Stimulated activated CD8-positive, alpha-beta memory T cell treated with anti-CD3 and anti-CD28 coated beads, Interleukin-12 subunit alpha, Interleukin-12 subunit beta, amount 100 ng/mL, for 24 hours (primary cell): ENCODE data around the gene SLC43A3.
"Not testable (repeated sequence)": the region's sequence is repeated elsewhere in the genome, so short reads cannot be mapped to it uniquely, and the experiment has no call there.

Experiments used
- DNase-seq: peaks from one replicate; pipeline ENCODE4 v3.0.0-alpha.2; 2020; ENCODE audit errors: extremely low read depth

The SLC43A3 gene

DNA sequence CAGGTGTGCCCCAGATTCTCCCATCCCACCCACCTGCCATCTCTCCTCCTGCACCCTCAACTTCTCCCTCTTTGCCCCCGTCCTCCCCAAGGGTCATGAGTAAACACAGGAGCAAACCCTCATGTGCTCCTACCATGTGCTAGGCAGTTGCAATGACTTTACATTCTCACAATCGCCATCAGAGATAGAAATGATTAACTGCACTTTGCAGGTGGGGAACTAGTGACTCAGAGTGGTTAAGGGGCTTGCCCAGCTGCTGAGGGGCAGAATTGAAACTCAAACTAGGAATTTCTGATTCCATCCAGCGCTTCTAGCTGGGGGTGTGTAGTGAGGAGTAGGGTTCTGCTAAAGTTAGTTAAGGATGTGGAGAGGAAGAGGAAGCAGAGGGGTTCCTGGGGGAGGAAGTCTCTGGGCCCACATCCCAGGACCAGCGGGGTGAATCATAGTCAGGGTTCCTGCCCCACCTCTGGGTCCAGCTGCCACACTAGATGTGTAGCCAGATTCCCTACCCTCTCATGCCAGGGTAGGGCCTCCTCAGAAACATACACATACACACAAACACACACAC is 20.5 kb downstream of the SLC43A3 start:
- DNase-seq = no peak

DNA sequence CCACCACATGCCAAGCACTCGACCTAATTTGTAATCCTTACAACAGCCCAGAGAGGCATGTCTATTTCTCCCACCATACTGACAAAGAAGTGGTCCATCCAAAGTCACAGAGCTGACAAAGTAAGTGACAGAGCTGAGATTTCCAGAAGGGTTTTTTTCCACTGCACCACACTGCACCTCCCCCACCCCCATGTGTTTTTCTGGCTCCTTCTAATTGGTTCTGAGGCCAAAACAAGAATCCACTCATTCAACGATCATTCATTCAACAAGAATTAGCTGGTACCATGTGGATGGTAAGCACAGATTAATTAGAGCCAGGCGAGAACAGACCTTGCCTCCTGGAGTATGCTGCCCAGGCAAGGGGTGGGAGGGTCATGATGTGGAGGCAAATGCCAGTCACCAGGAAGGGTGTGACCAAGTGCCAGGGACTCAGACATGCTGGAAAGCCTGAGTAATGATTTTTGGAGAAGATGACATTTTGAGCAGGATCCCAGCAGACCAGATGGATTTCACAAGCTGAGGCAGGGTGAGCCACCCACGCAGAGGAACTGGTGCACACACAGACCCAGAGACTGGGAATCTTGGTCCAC is 21.6 kb downstream of the SLC43A3 start:
- DNase-seq = no peak

DNA sequence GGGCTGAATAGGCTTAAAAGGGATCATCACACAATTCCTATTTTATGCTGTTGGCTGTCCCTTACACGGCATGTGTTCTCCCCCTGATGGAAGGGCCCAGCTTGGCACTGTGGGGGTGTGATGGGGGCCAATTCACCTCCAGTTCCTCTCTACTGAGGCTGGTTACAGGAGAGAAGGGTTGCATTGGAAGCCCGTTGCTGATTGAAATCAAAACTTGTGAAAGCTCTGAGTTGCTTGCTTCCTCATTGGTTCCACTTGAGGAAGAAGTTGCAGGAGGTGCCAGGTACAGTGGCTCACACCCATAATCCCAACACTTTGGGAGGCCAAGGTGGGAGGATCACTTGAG is 23.1 kb downstream of the SLC43A3 start:
- no peak for DNase-seq

DNA sequence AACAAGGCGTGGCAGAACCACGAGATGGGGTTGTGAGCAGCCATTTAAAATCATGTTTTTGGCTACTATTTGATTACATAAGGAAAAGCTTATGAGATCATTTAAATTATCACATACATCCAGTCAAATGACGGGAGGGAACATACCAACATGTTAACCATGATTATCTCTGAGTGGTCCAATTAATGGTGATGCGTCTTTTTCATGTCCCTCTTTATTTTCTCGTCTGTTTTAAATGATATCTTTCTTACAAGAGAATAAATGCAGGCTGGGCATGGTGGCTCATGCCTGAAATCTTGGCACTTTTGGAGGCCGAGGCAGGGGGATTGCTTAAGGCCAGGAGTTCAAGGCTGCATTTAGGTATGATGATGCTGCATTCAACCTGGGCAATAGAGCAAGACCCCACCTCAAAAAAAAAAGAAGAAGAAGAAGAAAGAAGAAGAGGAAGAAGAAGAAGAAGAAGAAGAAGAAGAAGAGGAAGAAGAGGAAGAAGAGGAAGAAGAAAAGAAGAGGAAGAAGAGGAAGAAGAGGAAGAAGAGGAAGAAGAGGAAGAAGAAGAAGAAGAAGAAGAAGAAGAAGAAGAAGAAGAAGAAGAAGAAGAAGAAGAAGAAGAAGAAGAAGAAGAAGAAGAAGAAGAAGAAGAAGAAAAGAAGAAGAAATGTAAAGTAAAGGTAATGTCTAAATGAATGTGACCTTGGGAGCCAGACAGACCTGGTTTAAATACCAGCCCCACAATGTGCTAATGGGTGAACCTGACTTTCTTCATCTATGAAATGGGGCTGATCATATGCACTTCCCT is 23.7 kb downstream of the SLC43A3 start:
- not testable (repeated sequence) for DNase-seq

DNA sequence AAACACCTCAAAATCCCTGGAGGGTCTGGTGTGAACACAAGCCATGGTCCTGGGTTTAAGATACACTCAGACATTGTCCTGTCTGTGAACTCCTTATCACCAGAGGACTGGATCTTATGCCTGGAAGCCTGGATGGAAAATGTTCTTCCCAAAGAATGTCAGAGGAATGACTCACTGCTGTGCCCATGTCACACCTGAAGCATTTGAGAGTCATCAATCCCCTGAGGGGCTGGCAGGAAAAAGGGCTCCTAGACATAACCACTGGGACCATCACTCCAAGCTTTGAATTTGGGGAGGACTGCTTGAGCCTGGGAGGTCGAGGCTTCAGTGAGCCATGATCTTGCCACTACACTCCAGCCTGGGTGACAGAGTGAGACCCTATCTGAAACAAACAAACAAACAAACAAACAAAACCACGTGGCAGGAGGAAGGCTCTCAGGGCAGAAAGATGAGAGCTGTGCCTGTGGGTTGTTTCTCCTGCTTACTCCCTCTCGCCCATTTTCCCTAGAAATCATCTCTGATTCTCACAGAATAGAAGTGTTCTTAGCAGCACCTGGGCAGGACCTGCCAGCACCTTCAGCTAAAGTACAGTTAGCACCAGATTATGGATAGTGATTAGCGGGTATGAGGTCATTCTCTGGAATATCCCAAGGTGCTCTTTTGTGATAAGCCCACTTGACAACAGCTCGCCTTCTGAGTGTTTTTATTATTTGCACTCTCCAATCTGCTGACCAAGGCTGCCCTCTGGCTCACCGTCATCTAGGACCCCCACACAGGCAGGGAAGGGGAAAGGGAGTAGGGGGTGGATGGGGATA is 24.5 kb downstream of the SLC43A3 start:
- no peak for DNase-seq

DNA sequence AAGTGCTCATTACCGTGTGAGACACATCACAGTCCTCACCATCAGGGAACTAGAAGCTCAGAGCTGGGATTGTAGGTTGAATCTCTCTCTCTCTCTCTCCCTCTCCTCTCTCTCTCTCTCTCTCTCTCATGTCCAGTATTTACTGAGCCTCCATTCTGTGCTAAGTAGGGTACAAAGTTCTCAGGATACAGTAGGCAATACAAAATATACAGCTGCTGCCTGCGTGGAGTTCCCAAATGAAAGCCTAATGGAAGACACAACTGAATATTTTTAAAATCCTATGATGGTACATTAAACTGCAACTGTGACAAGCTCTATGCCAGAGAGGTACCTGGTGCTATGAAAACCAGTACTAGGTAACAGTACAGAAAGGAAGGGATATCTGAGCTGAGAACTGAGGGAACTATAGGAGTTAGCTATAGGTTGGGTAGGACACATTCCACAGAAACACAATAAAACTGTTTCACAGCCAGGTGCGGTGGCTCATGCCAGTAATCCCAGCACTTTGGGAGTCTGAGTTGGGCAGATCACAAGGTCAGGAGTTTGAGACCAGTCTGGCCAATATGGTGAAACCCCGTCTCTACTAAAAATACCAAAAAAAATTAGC is 26.8 kb downstream of the SLC43A3 start:
- no peak for DNase-seq

DNA sequence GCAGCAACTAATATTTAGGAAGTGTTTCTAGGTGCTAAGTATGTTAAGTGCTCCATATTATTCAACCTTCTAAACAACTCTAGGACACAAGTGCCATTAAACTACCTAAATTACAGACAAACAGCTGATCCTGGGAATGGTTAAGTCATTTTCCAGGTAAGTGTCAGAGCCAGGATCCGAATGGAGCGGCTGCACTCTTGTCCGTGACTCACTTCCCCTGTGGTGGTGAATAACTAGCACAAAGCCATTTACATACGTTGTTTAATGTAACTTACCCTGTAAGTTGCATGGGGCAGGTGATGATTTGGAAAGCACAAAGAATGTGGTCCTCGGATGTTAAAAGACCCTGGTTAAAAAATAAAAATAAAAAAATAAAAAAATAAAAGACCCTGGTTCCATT is 27.7 kb downstream of the SLC43A3 start:
- DNase-seq = no peak

DNA sequence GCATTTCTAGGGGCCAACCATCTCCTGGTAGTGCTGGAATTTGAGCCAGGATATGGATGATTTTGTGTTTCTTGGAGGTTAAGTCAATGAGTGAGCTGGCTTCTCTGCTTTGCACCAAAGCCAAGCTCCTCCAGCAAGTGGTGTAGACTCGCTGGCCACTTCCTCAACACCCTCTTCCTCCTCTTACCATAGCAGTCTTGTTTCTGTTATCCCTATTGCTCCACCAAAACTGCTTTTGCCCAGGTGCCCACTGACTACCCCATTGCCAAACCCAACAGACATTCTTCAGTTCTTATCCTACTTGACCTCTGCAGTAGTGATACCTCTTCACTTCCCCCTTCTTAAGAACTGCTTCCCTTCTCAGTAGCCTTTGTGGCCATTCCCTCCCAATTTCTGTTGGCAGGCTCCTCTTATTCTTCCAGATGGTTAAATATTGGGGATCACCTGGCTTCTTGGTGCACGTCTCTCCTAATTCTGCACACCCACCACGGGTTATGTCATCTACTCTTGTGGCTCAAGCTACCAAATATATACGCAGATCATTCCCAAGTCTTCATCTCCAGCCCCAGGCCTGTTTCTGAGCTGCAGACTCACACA is 29.4 kb downstream of the SLC43A3 start:
- DNase-seq = no peak

DNA sequence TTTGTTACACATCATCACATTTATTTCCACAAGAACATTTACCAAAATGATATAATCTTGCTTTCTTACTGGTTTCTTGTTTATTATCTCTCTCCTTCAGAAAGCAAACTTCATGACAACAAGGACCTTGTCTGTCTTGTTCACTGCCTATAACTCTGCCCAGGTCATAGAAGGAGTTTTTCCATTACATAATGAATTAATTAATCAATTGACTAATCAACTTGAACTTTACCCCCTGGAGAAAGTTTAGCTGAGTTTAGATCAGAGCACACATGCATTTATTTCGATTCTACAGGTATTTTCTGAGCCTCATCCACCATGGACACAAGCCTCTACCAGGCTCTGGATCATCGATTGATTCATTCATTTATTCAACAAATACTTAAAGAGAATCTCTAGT is 30.2 kb downstream of the SLC43A3 start:
- no peak for DNase-seq

DNA sequence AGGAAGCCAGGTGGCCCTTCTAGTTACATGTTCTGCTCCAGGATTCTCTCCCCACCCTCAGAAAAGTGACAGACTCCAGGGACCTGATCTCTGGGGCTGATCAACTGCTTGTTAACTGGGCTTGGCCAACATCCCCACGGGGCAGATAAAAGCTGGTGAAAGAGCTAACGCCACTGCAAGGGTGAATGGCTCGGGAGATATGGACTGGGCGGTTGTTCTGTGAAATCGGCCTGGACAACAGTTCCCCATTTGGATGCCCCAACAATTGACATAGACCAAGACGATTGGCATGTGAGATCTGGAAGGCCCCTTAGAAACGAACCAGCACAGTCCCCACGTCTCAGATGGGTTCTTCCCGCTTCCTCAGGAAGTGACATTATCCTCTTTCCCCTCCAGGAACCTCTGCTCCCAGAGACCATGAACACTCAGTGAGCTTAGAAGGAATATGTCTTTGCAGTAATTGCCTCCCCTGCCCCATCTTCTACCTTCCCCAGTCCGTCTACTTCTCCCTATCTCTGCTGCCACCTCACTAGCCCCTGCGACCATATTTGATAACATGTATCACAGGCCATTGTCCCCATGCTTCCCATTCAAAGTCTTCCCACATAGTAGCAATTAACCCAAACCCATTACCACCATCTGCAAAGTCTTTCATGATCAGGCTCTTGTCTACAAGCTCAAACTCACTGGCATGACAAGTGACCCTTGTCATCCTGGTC is 30.9 kb downstream of the SLC43A3 start:
- no peak for DNase-seq

DNA sequence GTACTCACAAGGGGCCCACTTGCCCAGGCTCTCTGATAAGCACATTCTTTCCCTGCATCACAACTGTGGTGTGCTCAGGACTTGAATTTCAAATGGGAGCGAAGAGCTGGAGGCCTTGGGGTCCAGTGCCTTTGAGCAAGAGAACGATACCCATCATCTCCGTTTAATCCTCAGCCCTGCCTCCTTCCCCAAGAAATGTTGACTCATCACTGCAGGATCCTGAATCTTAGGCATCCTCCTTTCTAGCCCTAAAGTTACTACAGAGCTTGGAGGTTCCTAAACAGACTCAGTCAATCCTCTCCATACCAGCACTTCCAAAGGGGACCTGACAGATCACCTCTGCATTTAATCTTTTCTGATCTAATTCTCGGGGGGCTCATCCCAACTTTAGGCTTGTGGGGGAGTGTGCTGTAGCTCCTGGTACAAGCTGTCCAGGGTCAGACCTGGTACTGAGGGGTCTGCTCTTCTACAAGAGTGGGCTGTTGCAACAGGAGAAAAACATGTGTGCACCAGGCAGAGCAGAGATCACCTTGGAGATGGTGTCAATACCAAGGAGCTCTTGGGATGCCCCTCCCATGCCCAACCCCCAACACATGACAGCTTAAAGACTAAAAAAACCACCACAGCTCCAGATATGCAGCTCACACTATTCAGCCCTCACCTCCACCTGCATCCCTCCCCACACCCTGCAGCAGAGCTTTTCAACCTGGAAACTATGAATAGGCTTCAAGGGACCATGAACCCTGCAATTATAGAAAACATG is 32.5 kb downstream of the SLC43A3 start:
- DNase-seq = no peak

DNA sequence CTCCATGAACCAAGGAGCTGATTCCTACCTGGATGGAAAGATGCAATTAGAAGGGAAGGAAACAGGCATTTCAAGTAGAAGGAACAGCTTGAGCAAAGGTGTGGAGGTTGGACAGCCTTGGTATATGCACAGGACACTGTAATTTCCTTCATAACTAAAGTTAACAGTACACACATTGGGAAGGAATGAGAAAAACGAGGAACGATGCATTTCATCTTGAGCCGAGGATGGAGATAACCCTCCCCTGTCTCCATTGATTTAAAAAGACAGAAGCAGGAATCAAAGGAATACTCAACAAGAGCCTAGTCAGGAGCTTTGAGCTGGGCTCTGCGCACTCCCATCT is 34.2 kb downstream of the SLC43A3 start:
- DNase-seq = no peak

DNA sequence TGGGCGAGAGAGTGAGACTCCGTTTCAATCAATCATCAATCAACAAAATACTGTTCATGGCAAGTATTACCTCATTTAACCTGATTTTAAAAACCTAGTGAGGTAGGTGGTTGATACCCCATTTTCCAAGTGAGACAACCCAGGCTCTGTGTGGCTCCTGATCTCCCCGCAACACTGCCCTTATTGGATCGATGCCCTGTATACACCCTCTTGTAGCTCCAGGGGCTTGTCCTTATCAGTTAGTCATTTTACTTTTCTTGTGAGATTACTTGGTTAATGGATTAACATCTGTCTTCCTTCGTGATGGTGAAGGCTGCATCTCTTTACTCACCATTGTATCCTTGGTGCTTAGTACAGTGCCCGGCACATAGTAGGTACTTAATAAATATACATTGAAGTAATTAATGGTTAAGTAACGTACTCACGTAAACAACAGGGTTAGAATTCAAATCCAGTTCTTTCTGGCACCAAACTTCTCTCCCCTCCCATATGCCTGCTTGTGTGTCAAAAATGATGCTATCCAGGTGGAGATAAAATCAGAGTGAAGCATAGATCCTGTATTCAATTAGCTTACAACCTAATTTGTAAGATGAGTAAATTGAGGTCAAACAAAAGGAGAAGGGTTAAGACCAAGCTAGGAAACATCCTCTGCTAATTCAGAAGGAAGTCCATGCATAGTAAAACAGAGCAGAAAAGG is 34.7 kb downstream of the SLC43A3 start:
- DNase-seq = no peak

DNA sequence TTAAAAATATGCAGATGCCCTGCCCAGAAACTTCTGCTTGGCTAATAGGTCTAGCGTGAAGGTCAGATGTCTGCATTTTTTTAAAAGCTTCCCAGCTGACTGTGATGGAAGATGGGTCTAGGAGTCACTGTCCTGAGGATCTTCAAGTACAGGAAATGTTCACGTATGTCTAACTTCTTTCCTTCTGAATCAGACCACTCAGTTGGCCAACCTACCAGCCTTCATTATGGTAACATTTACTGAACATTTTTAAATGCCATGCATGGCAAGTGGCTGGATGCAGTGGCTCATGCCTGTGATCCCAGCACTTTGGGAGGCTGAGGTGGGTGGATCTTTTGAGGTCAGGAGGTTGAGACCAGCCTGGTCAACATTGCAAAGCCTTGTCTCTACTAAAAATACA is 35.4 kb downstream of the SLC43A3 start:
- DNase-seq = no peak

DNA sequence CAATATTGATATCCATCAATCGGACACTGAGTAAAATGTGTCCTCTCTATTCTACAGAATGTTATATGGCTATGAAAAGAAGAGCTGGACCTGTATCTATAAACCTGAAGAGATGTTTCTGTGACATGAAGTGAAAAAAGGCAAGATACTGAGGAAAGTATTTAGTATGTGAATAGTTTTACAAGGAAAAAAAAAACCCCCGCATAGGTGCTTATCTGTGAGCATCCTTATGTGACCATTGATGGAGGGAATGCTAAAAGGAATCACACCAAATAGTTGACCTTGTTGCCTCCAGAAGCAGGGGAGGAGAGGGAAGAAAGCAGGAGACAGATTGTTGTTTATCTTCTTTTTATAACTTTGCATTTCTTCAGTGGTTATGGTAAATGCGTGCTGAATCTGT is 35.8 kb downstream of the SLC43A3 start:
- no peak for DNase-seq

DNA sequence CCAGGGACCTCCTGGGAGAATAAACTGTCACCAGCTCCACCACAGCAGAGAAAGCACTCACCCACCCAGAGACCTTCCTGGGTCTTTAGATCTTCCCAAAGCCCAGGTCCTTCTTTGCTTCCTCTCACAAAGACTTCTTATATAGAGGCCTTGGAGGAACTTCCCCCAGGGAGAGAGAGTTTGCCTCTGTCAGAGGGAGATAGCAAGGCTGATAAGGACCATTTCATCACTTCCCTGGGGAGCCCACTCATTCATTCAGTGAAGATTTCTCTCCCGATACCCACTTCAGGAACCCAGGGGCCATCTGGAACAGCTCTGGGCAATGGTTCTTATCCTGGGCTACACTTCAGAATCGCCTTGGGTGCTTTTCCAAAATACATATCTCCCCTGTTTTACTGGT is 36.4 kb downstream of the SLC43A3 start, which contains the start of gene PRG2:
Gene PRG2, minus strand, starts transcription at position 116 of the 400 bp plus-strand sequence. CDS start 706 bp downstream, outside the sequence.
- DNase-seq = no peak

DNA sequence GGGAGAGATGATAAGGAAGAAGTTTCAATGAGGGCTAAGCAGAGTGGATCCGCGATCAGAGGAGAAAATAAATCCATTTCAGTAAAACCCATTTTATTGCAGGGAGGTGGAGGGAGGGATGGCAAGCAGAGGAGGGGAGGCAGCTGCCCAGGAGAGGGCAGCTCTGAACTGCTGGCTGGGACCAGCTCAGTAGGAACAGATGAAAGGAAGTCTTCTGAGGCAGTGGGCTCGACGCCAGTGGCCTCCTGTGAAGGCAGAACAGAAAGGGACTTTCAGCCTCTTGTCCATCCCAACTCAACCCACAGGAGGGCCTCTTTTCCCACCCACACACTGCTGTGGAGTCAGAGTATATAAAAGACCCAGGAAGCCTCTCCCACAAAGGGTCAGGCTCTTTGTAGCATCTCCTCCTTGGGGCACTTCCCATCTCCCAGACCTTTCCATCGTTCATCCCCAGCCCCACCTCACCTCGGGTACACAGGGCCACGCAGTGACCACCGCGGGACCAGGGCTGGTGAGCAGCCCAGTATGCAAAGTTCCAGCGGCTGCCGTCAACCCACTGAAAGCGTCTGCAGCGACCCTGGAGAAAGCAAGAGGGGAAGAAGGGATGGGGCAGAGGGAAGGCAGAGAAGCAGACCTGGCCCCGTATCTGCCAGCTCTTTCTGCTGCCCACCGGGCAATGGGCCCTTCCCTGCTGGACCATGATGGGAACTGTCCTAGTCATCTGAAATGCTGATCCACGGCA is 39.5 kb downstream of the SLC43A3 start:
- DNase-seq = no peak

DNA sequence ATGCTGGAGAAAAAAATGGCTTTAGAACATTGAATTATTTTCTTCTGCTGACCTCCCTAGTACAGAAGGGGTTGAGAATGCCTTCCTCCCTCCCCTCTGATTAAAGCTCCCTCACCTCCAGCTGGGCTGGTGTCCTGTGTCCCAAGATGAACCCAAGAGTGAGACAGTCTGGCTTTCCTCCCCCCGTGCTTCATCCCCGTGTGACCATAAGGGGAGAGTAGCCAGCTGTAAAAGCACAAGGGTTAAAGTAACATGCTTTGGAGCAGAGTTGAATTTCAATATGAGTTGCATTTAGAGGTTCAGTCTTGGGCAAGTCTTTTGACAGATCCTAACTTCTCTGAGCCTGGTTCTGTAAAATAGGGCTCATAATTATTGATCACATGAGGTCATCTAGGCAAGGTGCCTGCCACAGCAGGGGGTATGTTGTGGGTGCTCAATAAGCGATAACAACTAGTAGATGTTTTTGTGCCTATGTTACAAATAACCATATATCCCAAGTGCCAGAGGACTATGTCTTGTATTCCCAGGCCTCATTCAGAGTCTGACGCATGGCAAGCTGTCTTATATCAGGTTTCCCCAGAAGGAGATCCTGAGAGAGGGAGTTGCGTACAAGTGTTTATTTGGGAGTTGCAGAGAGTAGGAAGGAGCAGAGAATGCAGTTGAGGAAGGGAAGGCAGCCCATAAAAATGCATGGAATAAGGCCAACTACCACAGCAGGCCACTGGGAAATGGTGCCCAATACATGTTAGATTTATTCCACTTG is 40.6 kb downstream of the SLC43A3 start:
- DNase-seq = no peak
